SKM-1 treated with dmso at 0.1 percent for 144 hours (cell line): Measurements from ENCODE around the gene SATB1.
"Not testable (repeated sequence)": the region's sequence is repeated elsewhere in the genome, so short reads cannot be mapped to it uniquely, and the experiment has no call there.

ENCODE experiments used
- DNase-seq: peaks from one replicate; lab custom pipeline; 2025; ENCODE audit not compliant: unreplicated experiment; lab: John Stamatoyannopoulos, UW

The SATB1 gene

DNA sequence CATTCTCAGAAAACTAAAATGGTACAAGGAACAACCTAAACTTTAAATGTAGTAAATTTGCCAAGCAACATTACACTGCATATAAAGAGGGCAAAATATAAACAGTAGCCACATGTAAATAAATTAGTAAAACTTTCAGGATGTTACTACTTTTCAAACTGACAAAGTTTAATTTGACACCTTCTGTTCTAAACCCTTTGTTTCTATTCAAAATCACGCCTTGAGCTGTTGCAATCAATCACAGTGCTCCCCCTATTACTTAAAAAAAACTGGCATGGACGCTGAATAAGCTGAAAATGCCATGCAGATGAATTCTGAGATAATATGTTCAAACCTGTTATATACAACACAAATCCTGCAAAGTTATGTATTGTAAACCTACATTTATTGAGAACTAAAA, 69.3 kb downstream of the SATB1 start:
- DNase-seq: no peak

DNA sequence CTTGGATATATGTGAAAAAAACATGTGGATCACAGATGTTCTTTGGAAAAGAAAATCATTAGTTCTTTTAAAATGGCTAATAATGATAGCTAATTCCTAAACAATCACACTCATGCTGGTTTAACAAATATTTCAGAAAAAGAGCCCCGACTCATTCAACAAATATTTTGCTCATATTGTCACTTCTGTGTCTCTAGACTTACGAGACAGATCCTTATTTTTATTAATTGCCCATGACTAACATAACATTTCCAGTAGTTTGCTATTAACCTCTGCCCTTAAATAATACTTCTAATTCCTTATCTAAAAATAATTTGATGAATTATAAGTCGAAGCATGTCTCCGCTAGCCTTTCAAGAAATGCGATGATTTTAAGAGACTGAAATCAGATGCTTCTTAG, 70.4 kb downstream of the SATB1 start:
- no peak for DNase-seq

DNA sequence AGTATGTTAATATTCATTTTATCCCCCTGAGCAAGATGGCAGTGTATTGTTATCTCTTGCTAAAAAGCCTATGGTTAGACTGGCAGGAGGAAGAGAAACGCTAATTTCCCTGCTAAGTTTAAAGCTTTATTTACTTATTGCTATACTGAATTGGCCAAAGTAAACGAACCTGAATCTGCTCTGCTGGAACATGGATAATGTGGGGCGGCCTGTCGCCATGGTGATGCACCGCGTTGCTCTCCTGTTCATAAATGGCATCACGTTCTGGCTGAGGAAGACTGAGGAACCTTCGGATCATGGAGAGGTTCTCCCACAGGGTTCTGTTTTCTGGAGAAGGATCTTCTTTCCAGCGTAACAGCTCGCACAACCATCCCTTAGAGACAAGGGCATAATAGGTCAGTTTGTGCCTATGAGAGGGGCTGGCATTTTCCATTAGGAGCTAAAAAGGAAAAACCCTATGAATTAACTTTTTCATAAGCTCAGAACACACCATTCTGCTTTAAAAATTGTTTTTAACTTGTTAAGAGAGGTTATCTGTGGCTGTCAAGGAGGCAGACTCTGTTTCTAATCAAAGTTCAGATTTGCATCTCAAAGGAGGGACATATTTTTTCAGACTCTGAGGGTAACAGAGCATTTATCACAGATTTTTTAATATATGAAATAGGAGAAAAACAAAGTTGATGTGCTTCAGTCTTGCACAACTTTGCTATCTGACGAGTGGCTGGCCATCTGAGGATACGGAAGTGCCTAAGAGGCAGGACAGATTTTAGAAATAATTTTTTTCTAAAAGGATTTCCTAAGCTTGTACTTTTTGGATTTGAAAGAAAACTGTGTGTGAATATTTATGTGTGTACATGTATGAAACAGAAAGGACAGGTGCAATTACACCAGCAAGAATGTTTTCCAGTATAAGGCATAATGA, 73.1 kb downstream of the SATB1 start:
- DNase-seq: no peak

DNA sequence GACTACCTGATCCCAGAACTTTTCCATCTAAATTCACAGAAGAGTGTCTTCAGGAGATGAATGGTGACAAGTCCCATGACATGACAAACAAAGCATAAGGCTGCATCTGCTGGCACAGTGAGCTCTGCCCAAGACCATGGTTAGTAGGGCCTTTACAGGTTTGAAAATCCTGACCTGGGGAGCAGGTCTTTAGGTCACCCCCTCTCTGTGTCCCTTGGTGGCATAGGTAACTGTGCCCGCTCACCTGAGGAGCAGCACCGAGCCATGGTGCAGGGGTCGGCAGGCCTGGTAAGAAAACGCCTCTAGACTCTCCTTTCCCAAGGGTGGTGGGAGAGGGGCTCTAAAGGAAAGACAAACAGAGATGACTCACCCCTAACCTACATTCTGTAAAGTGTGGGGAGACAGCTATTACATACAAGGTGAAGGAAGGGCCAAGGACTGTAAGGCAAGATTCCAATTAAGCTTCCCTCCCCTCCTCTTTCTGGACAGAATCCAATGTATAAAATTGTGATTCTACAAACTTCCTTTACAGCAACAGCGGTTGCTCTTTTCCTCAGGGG, 74.0 kb downstream of the SATB1 start:
- DNase-seq: no peak

DNA sequence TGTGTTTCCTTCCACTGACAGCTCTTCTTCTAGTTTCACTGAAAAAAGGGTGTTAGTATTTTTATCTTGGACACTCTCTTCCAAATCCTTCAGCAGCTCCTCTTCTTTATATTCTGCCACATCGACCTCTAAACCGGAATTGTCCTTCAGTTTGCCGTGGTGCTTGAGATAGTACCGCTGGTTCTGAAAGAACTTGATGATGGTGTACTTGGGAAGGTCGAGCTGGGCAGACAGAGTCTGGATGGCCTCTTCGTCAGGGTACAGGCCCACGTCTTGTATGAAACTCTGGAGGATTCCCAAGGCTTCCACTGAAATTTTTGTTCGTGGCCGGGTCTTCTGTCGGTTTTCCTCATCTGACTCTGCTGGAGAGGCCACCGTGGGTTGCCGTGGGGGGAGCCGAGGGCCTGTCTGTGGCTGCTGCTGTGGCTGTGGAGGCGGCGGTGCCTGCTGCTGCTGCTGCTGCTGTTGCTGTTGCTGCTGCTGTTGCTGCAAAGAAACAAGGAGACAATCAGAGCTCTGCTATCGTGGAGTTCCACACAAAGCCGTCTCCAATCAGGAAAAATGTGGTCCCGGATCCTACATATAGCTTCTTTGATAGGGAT, 75.8 kb downstream of the SATB1 start:
- DNase-seq: no peak

DNA sequence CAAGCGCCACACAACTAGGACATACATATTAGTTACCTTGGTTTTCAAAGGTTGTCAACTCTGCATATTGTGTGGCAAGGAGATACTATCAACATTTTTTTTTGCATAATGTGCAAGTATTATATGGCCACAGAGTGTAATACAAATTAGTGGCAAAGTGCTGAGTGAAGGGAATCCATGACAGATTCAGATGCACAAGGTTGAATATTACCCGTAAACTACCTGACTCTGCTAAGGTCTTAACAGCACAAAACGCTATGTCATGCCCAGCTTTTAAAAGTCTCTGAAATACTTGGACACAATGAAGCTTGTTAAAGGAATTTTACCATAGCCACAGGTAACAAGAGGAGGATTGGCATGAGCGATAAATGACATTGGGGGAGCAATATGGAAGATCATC, 79.0 kb downstream of the SATB1 start:
- DNase-seq: no peak

DNA sequence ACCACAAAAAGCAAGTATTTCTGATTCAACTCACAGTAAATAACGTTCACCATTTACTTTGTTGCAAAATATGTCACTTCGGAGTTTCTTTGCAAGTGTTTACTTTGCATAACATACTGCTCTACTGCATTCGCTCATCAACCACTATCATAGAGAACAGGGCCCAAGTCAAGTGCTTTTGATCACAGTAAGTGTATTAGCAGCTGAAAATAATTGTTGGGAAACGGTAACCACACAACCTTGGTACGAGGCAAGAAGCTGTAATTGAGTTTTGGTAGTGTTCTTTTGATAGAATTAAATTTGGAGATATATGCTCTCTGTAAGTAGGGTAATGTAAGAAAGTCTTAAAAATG, 80.1 kb downstream of the SATB1 start:
- no peak for DNase-seq

DNA sequence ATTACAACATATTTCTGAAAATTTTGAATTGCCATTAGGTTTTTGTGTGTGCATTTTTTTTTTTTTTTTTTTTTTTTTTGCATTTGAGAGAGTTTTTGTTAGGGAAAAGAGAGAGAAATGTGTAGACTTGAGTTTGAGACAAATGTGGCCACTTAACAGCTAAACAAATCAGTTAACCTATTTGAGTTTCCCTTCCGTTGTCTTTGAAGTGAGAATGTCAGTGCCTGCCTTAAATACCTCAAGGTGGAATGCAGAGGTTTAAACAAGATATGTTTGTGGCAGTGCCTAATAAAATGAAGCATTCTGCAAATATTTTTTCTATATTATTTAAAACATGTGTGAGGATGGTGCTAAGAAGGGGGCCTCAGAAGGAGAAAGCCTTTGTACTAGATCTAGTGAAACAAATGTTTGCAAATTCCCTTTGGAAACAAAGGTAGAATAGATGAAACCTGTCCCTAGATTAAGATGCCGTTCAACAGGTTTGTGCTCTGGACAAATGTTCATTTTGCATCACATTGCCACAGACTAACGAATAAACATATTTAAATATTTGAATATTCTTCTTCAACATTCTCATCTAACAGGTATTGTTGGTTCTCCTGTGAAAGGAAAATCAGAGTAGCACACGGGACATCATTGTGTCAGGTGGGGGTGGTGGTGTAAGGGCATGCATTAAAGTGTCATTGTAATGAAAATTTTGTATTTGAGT, 80.7 kb downstream of the SATB1 start:
- no peak for DNase-seq

DNA sequence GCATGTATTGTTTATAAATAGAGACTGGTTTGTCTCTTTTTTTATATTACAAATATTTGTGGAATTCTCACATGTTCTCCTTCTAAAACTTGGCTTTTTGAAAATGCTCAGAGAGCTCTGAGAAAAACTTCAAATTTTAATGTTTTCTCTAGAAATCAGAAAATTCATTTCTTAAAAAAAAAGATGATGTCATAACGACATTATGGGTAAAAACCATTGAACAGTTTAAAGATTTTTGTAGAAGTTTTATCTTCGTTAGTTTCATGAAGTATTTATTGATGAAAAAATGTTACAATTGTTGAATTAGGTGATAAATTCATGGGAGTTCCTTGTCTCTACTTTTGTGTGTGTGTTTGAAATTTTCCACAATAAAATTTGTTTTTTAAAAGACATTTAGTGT, 81.3 kb downstream of the SATB1 start:
- no peak for DNase-seq

DNA sequence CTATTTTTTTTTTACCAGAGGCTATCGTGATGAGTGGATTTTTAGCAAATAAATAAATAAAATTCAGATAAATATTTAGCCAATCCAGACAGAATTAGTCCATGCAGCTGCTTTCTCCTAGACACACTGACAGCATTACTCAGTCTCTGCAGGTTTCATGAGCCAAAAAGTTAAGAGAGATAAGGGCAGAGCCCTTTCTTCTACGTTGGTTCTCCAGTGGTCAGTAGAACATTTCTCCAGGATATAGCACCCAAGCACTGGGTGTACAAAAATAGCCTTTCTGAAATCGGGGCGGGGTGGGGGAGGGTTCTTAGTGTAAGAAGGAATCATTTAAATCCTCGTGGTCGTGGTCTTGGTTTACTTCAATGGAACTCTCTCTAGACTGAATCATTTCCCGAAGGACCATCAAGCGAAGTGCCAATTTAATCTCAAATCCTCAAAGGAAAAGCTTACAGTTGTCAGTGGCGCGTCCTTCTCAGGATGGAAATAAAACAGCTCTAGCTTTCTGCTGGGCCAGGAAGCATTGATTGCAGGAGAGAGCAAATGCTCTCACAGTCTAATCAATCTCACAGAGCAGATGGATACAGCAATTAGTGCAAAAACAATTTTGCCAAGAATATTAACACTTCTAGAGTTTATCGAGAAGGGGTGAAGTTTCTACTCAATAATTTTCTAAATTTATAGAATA, 86.2 kb downstream of the SATB1 start:
- DNase-seq: no peak

DNA sequence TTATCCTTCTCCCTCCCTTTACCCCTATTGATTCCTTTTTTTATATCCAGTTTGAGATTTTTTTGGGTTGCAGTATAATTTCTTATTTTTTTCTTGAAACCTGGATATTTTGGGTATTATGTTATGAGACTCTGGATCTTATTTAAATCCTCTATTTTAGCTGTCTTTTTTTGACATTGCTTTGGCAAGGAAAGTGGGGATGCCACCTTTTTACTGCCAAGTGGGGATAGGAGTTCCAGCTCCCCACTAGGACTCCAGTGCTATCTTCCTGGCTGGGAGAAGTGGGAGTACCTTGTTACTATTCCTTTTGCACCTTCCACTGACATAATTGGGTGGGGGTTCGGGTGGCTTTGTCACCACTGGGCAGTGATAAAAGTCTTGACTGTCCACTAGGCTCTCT, 87.9 kb downstream of the SATB1 start:
- DNase-seq: no peak

DNA sequence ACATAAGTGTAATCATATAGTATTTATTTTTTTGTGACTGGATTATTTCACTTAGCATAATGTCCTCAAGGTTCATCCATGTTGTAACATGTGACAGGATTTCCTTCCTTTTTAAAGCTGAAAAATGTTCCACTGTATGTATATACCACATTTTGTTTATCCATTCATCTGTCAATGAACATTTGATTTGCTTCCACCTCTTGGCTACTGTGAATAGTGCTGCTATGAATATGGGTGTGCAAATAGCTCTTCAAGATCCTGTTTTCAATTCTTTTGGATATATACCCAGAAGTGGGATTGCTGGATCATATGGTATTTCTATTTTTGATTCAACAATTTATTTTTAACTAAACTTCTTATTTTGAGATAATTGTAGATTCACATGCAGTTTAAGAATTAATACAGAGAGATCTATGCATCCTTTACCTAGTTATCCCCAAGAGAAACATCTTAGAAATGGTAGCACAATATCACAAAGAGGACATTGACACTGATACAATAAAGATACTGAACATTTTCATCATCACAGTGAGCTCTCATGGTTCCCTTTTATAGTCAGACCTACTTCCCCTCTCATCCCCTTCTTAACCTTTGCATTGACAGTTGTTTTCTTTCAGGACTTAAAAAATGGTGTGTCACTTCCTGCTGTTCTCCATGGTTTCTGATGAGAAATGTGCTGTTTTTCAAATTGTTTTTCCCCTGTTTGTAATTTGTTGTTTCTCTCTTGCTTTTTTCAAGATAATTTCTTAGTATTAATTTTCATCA, 90.1 kb downstream of the SATB1 start:
- peak; percentile 85 for DNase-seq

DNA sequence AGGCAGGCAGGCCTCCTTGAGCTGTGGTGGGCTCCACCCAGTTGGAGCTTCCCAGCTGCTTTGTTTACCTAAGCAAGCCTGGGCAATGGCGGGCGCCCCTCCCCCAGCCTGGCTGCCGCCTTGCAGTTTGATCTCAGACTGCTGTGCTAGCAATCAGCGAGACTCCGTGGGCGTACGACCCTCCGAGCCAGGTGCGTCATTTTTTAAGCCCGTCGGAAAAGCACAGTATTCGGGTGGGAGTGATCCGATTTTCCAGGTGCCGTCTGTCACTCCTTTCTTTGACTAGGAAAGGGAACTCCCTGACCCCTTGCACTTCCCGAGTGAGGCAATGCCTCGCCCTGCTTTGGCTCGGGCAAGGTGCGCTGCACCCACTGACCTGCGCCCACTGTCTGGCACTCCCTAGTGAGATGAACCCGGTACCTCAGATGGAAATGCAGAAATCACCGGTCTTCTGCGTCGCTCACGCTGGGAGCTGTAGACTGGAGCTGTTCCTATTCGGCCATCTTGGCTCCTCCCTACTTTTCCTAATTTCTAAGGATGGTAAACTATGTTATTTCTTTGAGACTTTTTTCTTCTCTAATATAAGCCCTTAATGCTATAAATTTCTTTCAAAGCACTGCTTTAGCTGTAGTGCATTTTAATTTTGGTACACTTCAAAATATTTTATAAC, 94.2 kb downstream of the SATB1 start:
- not testable (repeated sequence) for DNase-seq

DNA sequence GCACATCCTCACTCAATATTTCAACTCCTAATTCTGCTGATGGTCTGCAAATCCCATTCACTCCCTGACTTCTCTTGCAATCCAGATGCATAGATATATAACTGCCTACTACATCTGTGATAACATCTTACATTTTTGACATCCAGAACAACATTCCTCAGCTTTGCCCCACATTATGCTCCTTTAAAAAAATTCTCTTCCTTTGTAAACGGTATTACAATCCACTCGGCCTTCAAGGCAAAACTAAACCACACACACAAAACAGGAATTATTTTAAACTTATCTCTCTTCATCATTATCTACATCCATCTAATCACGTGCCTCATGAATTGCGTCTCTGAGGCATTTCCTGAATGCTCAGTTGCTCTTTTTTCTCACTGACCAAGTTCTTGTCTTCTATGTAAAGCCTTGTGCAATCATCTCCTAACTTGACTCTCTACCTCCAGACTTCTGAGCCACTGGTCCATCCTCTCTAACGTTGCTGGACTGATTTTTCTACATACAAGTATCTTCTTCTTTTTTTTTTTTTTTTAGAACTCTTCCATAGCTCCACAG, 117.0 kb downstream of the SATB1 start:
- DNase-seq: no peak

DNA sequence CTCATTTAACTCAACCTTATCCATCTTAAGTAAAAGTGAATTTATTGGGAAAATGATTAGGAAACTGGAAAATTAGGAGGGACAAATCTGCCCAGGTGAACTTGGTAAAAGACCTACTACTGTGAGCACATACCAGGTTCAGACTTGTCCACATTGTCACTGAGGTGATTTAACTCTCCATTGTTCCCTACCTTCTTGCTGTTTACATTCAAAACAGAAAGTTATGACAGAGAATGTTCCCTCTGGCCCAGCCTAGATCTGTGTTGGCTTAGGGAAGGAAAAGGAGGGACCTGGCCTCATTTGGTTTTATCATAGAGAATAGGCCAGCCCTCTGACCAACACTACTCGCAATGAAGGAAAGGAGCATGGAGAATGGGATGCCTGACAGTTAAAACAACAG, 117.6 kb downstream of the SATB1 start:
- DNase-seq: no peak

DNA sequence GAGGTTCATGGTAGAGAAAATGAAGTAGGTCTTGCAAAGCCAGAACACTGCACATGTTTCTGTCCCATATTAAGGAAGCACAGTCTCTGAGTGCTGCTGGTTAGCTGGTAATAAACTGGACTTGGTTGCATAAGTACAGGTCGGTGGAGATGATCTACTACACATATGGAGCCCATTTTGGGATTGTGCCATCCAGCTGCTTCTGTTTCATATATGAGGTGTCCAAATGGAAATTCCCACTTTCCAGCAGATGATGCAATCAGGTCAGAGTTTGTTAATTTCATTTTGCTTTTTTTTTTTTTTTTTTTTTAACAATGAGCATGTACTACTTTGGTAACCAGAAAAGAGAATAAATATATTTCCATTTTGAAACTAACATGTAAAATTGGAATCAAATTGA, 122.6 kb downstream of the SATB1 start:
- no peak for DNase-seq

DNA sequence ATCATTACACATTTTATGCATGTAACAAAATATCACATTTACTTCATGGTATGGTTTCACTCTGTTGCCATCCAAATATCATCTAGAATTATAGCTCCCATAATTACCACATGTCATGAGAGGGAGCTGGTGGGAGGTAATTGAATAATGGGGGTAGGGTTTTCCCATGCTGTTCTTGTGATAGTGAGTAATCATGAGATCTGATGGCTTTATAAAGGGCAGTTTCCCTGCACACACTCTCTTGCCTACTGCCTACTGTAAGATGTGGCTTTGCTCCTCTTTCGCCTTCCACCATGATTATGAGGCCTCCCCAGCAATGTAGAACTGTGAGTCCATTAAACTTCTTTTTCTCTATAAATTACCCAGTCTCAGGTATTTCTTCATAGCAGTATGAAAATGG, 123.4 kb downstream of the SATB1 start:
- DNase-seq: no peak

DNA sequence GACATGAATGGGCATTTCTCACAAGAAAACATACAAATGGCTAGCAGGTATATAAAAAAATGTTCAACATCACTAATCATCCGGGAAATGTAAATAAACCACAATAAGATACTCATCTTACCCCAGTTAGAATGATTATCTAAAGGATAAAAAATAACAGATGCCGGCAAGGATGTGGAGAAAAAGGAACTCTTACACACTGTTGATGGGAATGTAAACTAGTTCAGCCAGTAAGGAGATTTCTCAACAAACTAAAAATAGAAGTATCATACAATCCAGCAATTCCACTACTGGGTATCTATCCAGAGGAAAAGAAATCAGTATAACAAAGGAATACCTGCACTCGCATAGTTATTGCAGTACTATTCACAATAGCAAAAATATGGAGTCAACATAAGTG, 124.2 kb downstream of the SATB1 start:
- no peak for DNase-seq

DNA sequence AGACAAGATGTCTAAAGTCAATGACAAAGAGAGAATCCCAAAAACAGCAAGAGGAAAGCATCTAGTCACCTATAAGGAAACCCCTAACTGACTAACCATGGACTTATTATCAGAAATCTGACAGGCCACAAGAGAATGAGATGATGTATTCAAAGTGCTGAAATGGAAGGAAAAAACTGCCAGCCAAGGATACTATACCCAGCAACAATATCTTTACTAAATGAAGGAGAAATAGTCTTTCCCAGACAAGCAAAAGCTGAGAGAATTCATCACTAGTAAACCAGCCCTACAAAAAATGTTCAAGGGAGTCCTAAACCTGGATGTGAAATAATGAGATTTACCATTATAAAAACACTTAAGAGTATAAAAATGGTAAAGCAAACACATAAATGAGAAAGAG, 128.0 kb downstream of the SATB1 start:
- DNase-seq: no peak
